NCI-H128 (cell line): ENCODE data around the gene CPA2.
A peak's percentile ranks its signal among the peaks of the same experiment; 100 is the strongest.
"Not testable (repeated sequence)": the region's sequence is repeated elsewhere in the genome, so short reads cannot be mapped to it uniquely, and the experiment has no call there.

Experiments
- DNase-seq: peaks from one replicate; lab custom pipeline; 2025; ENCODE audit not compliant: unreplicated experiment; lab: John Stamatoyannopoulos, UW

Gene CPA2

GRCh38 chr7:130266258-130266960 is at the start of gene CPA2:
TSS of gene CPA2 (plus strand) at chr7:130266863. CDS start at chr7:130266882, 19 bp downstream.
- no peak for DNase-seq

GRCh38 chr7:130218806-130219620 is 47.6 kb upstream of the CPA2 start:
- no peak for DNase-seq

GRCh38 chr7:130219871-130220270 is 46.8 kb upstream of the CPA2 start:
- no peak for DNase-seq

- DNase-seq: no peak
Measured at GRCh38 chr7:130221746-130222145, 44.9 kb upstream of the CPA2 start.

- DNase-seq: no peak
Measured at GRCh38 chr7:130223646-130224045, 43.0 kb upstream of the CPA2 start.

- no peak for DNase-seq
Measured at GRCh38 chr7:130224210-130224609, 42.5 kb upstream of the CPA2 start.

GRCh38 chr7:130224923-130225322 is 41.7 kb upstream of the CPA2 start:
- not testable (repeated sequence) for DNase-seq

- no peak for DNase-seq
Measured at GRCh38 chr7:130226333-130226732, 40.3 kb upstream of the CPA2 start.

GRCh38 chr7:130227883-130228575 is 38.6 kb upstream of the CPA2 start:
- DNase-seq: no peak

- DNase-seq: no peak
Measured at GRCh38 chr7:130228840-130229502, 37.7 kb upstream of the CPA2 start.

GRCh38 chr7:130229981-130230380 is 36.7 kb upstream of the CPA2 start:
- not testable (repeated sequence) for DNase-seq

GRCh38 chr7:130231792-130232191 is 34.9 kb upstream of the CPA2 start:
- DNase-seq: no peak

GRCh38 chr7:130232209-130232608 is 34.5 kb upstream of the CPA2 start:
- no peak for DNase-seq

GRCh38 chr7:130234078-130234477 is 32.6 kb upstream of the CPA2 start:
- no peak for DNase-seq

- not testable (repeated sequence) for DNase-seq
Measured at GRCh38 chr7:130236361-130236760, 30.3 kb upstream of the CPA2 start.

- DNase-seq: no peak
Measured at GRCh38 chr7:130240240-130240639, 26.4 kb upstream of the CPA2 start.

- peak; percentile 9 for DNase-seq
Measured at GRCh38 chr7:130242198-130243014, 24.3 kb upstream of the CPA2 start.

GRCh38 chr7:130243486-130243885 is 23.2 kb upstream of the CPA2 start:
- not testable (repeated sequence) for DNase-seq

- DNase-seq: not testable (repeated sequence)
Measured at GRCh38 chr7:130246491-130246890, 20.2 kb upstream of the CPA2 start.

- DNase-seq: not testable (repeated sequence)
Measured at GRCh38 chr7:130248842-130249241, 17.8 kb upstream of the CPA2 start.
